ENCODE measurements around the gene STX16.

Gene STX16

GRCh38 chr20:58610071-58610800 lies 40.8 kb upstream of the STX16 start:
- no peak for ATAC-seq
- TF ChIP-seq ZNF8 (CRISPR knock-in tag; IDR thresholded peaks at IDR 0.05) (no peak), CREB5 (CRISPR knock-in tag; IDR thresholded peaks at IDR 0.05; ENCODE audit: low read depth) (no peak), ZNF70 (CRISPR knock-in tag; IDR thresholded peaks at IDR 0.05) (no peak), BACH2 (CRISPR knock-in tag; IDR thresholded peaks at IDR 0.05; ENCODE audit: borderline replicate concordance) (no peak), ZFP30 (CRISPR knock-in tag; IDR thresholded peaks at IDR 0.05) (no peak), GLIS3 (CRISPR knock-in tag; IDR thresholded peaks at IDR 0.05) (no peak), ISL1 (CRISPR knock-in tag; IDR thresholded peaks at IDR 0.05) (no peak)

DNA sequence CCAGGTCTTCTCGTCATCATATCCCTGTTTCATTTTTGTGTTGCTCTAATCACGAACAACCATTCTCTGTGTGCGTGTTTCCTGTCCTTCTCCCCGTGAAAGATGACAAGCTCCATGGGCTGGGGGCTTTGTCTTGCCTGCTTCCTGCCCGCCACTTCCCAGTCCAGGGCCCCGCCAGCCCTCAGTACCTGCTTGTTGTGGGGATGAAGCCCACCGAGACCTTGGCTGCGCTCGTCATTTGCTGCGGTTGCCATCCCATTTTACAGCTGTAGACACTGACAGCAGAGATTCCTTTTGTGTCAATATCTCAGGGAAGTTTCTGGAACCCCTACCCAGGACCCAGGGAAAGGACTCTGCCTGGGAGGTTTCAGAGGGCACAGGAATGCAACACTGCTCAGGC lies 40.3 kb upstream of the STX16 start:
- no peak for TF ChIP-seq RARB (CRISPR knock-in tag; IDR thresholded peaks at IDR 0.05)
- TF ChIP-seq ZFP30 (CRISPR knock-in tag; IDR thresholded peaks at IDR 0.05): no peak
- TF ChIP-seq ARNTL (CRISPR knock-in tag; IDR thresholded peaks at IDR 0.05; ENCODE audit: borderline replicate concordance, low read depth): no peak
- no peak for TF ChIP-seq GLIS3 (CRISPR knock-in tag; IDR thresholded peaks at IDR 0.05)
- TF ChIP-seq SNAI2 (CRISPR knock-in tag; IDR thresholded peaks at IDR 0.05): no peak
- no peak for TF ChIP-seq ZNF565 (CRISPR knock-in tag; conservative IDR thresholded peaks at IDR 0.05; ENCODE audit: low read depth)
- no peak for TF ChIP-seq TOX (CRISPR knock-in tag; IDR thresholded peaks at IDR 0.05; ENCODE audit: borderline replicate concordance)
- no peak for TF ChIP-seq CSDC2 (CRISPR knock-in tag; IDR thresholded peaks at IDR 0.05)
- no peak for TF ChIP-seq ESRRG (CRISPR knock-in tag; IDR thresholded peaks at IDR 0.05)
- no peak for TF ChIP-seq ZC3H10 (CRISPR knock-in tag; IDR thresholded peaks at IDR 0.05)
- TF ChIP-seq, protein P1, sequence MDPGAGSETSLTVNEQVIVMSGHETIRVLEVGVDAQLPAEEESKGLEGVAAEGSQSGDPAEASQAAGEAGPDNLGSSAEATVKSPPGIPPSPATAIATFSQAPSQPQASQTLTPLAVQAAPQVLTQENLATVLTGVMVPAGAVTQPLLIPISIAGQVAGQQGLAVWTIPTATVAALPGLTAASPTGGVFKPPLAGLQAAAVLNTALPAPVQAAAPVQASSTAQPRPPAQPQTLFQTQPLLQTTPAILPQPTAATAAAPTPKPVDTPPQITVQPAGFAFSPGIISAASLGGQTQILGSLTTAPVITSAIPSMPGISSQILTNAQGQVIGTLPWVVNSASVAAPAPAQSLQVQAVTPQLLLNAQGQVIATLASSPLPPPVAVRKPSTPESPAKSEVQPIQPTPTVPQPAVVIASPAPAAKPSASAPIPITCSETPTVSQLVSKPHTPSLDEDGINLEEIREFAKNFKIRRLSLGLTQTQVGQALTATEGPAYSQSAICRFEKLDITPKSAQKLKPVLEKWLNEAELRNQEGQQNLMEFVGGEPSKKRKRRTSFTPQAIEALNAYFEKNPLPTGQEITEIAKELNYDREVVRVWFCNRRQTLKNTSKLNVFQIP (CRISPR knock-in tag; IDR thresholded peaks at IDR 0.05; ENCODE audit: borderline replicate concordance, low read depth): no peak
- TF ChIP-seq ISL1 (CRISPR knock-in tag; IDR thresholded peaks at IDR 0.05): no peak
- TF ChIP-seq, protein P2, sequence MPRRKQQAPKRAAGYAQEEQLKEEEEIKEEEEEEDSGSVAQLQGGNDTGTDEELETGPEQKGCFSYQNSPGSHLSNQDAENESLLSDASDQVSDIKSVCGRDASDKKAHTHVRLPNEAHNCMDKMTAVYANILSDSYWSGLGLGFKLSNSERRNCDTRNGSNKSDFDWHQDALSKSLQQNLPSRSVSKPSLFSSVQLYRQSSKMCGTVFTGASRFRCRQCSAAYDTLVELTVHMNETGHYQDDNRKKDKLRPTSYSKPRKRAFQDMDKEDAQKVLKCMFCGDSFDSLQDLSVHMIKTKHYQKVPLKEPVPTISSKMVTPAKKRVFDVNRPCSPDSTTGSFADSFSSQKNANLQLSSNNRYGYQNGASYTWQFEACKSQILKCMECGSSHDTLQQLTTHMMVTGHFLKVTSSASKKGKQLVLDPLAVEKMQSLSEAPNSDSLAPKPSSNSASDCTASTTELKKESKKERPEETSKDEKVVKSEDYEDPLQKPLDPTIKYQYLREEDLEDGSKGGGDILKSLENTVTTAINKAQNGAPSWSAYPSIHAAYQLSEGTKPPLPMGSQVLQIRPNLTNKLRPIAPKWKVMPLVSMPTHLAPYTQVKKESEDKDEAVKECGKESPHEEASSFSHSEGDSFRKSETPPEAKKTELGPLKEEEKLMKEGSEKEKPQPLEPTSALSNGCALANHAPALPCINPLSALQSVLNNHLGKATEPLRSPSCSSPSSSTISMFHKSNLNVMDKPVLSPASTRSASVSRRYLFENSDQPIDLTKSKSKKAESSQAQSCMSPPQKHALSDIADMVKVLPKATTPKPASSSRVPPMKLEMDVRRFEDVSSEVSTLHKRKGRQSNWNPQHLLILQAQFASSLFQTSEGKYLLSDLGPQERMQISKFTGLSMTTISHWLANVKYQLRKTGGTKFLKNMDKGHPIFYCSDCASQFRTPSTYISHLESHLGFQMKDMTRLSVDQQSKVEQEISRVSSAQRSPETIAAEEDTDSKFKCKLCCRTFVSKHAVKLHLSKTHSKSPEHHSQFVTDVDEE (CRISPR knock-in tag; IDR thresholded peaks at IDR 0.05): no peak
- no peak for TF ChIP-seq OSR1 (CRISPR knock-in tag; IDR thresholded peaks at IDR 0.05)
- TF ChIP-seq CSRNP3 (CRISPR knock-in tag; IDR thresholded peaks at IDR 0.05): no peak
- TF ChIP-seq ZFP3 (CRISPR knock-in tag; IDR thresholded peaks at IDR 0.05): no peak
- TF ChIP-seq PATZ1 (CRISPR knock-in tag; IDR thresholded peaks at IDR 0.05; ENCODE audit: borderline replicate concordance): no peak
- no peak for TF ChIP-seq TCF4 (CRISPR knock-in tag; IDR thresholded peaks at IDR 0.05; ENCODE audit: borderline replicate concordance)
- ATAC-seq: no peak; the same call in 2 of the 3 replicates

All from SK-N-SH treated with all-trans-retinoic acid at 6 μM for 48 hours (cell line).